A673 (cell line): ENCODE data around the gene NAA38. TPM values are rescaled to one million over a fixed set of nuclear protein-coding genes. Genes with fewer than 3 reads are reported as not detected.

Source experiments
- BruUV-seq: library from RNA; stranded (reverse); fragments of 400-500 nt; replicated peaks from 2 replicates; lab custom pipeline; 2021; lab: Mats Ljungman, UMichigan
- CTCF ChIA-PET: fragments of 300-600 bp; sonication (Branson Sonifier 250); formaldehyde crosslinking; loops from one replicate; lab custom pipeline; 2022; ENCODE audit warnings: antibody characterized with exemption; lab: Charles Lee
- POLR2A ChIA-PET: fragments of 300-600 bp; sonication (Branson Sonifier 250); formaldehyde crosslinking; loops from one replicate; lab custom pipeline; 2022; ENCODE audit warnings: antibody characterized with exemption; ENCODE audit not compliant: low non-redundant PET; lab: Charles Lee
- DNase-seq: peaks from one replicate; pipeline ENCODE4 v3.0.0-alpha.2; 2015; ENCODE audit warnings: low spot score
- H3K27ac ChIP-seq: fragments of 200-600 bp; sonication (generic); 2 replicates; pipeline ENCODE4 v1.5.1; 2016; ENCODE audit warnings: mixed run types, low read depth, mild to moderate bottlenecking, mixed read lengths, antibody characterized with exemption, low read length; ENCODE audit not compliant: poor library complexity, severe bottlenecking
- H3K27me3 ChIP-seq: fragments of 200-600 bp; sonication (generic); replicated peaks from 2 replicates; pipeline ENCODE4 v1.6.1; 2017; ENCODE audit warnings: mixed run types, low read depth, mild to moderate bottlenecking, mixed read lengths, antibody characterized with exemption, low read length; ENCODE audit not compliant: insufficient read depth, poor library complexity
- H3K36me3 ChIP-seq: fragments of 200-600 bp; sonication (generic); 2 replicates; pipeline ENCODE4 v1.6.1; 2016; ENCODE audit warnings: mixed run types, mild to moderate bottlenecking, mixed read lengths, antibody characterized with exemption, low read length; ENCODE audit not compliant: insufficient read depth, poor library complexity, severe bottlenecking
- H3K4me1 ChIP-seq: fragments of 200-600 bp; sonication (generic); 2 replicates; pipeline ENCODE4 v1.6.1; 2017; ENCODE audit warnings: mixed run types, mild to moderate bottlenecking, mixed read lengths, antibody characterized with exemption, low read length; ENCODE audit not compliant: insufficient read depth, poor library complexity, severe bottlenecking
- H3K4me3 ChIP-seq: fragments of 200-600 bp; sonication (generic); 2 replicates; pipeline ENCODE4 v1.5.1; 2016; ENCODE audit warnings: low read depth, mixed run types, mild to moderate bottlenecking, mixed read lengths, low read length; ENCODE audit not compliant: poor library complexity, severe bottlenecking
- H3K9me3 ChIP-seq: fragments of 200-600 bp; sonication (generic); 2 replicates; pipeline ENCODE4 v1.6.1; 2016; ENCODE audit warnings: mixed run types, low read depth, mild to moderate bottlenecking, mixed read lengths, antibody characterized with exemption, low read length; ENCODE audit not compliant: poor library complexity, severe bottlenecking
- CTCF ChIP-seq: fragments of 300-800, 200-600 bp; sonication (generic); conservative IDR thresholded peaks from 2 replicates; pipeline ENCODE4 v1.5.1; 2017; ENCODE audit warnings: low read depth, mild to moderate bottlenecking, antibody characterized with exemption, low read length, moderate library complexity, mixed read lengths
- EZH2 ChIP-seq: fragments of 200-600 bp; sonication (generic); IDR thresholded peaks from 2 replicates; pipeline ENCODE4 v1.6.1; 2017; ENCODE audit warnings: borderline replicate concordance, low read depth, mild to moderate bottlenecking, mixed read lengths, antibody characterized with exemption, low read length; ENCODE audit not compliant: poor library complexity, severe bottlenecking
- intact Hi-C: fragments of 100-400 bp; cut with micrococcal nuclease; formaldehyde crosslinking; loops from one replicate; pipeline ENCODE4 v1.10.0; 2022; ENCODE audit not compliant: unreplicated experiment
- total RNA-seq: library from RNA; stranded (reverse); gene quantifications from 2 replicates; pipeline ENCODE4 v1.2.3, GENCODE V29; 2021

Gene NAA38
- total RNA-seq, 1 experiment from 2014 or later, result 64.3 TPM

- intact Hi-C loops, result no loop called here
- ChIA-PET POLR2A (no interaction called here), CTCF (no interaction called here)
- no peak for TF ChIP-seq CTCF
- TF ChIP-seq EZH2, result no peak
- Histone ChIP-seq H3K4me1 (peaks cover 15% of the 10 kb centered on the region), H3K9me3 (no peaks in the 10 kb centered on the region), H3K4me3 (no peak overlapping the region), H3K27ac (no peak overlapping the region), H3K27me3 (no peaks in the 10 kb centered on the region), H3K36me3 (peaks cover 46% of the 10 kb centered on the region)
- DNase-seq, result no peak
- BruUV-seq, result TSS peak; percentile 14
Observed at GRCh38 chr17:7854078-7854777, 3.1 kb downstream of the NAA38 start.

GRCh38 chr17:7853691-7854038, 3.7 kb downstream of the NAA38 start:
- H3K36me3 ChIP-seq, result peaks cover 52% of the 10 kb centered on the region
- CTCF ChIA-PET, result no interaction called here
- H3K4me3 ChIP-seq, result no peak overlapping the region
- intact Hi-C loops, result no loop called here
- POLR2A ChIA-PET, result no interaction called here
- no peak for DNase-seq
- TF ChIP-seq CTCF (no peak), EZH2 (no peak)
- H3K4me1 ChIP-seq, result peaks cover 11% of the 10 kb centered on the region
- no TSS peak for BruUV-seq
- no peaks in the 10 kb centered on the region for H3K9me3 ChIP-seq
- no peaks in the 10 kb centered on the region for H3K27me3 ChIP-seq
- H3K27ac ChIP-seq, result no peak overlapping the region

- Histone ChIP-seq H3K4me3 (no peak overlapping the region), H3K36me3 (peaks cover 57% of the 10 kb centered on the region), H3K4me1 (peaks cover 10% of the 10 kb centered on the region), H3K27me3 (no peaks in the 10 kb centered on the region), H3K9me3 (no peaks in the 10 kb centered on the region), H3K27ac (no peak overlapping the region)
- DNase-seq, result no peak
- POLR2A ChIA-PET, result no interaction called here
- CTCF ChIA-PET, result no interaction called here
- BruUV-seq, result no TSS peak
- TF ChIP-seq EZH2, result no peak
- intact Hi-C loops, result no loop called here
Observed at GRCh38 chr17:7852919-7853690, 4.3 kb downstream of the NAA38 start.

GRCh38 chr17:7852262-7852670, 5.1 kb downstream of the NAA38 start:
- intact Hi-C loops, result no loop called here
- H3K9me3 ChIP-seq, result no peaks in the 10 kb centered on the region
- H3K27ac ChIP-seq, result no peak overlapping the region
- peaks cover 10% of the 10 kb centered on the region for H3K4me1 ChIP-seq
- ChIA-PET POLR2A (no interaction called here), CTCF (no interaction called here)
- peaks cover 62% of the 10 kb centered on the region for H3K36me3 ChIP-seq
- H3K27me3 ChIP-seq, result no peaks in the 10 kb centered on the region
- no TSS peak for BruUV-seq
- no peak overlapping the region for H3K4me3 ChIP-seq
- no peak for DNase-seq
- TF ChIP-seq CTCF (no peak), EZH2 (no peak)
